Activated CD4-positive, alpha-beta memory T cell treated with anti-CD3 and anti-CD28 coated beads, Interleukin-2, amount 10 ng/mL, durations not matched to agents 7 days and 5 days (primary cell): ENCODE data around the gene RPS14. TPM values are rescaled to one million over a fixed set of nuclear protein-coding genes. Genes with fewer than 3 reads are reported as not detected.

Source experiments
- CTCF ChIA-PET: fragments of 350-600 bp; sonication (Branson Sonifier 250); formaldehyde crosslinking; loops from one replicate; lab custom pipeline; 2021; ENCODE audit warnings: antibody characterized with exemption, inconsistent platforms; lab: Charles Lee
- POLR2A ChIA-PET: fragments of 350-600 bp; sonication (Branson Sonifier 250); formaldehyde crosslinking; loops from one replicate; lab custom pipeline; 2021; ENCODE audit warnings: antibody characterized with exemption; lab: Charles Lee
- DNase-seq: peaks from one replicate; pipeline ENCODE4 v3.0.0-alpha.2; 2020
- H3K27ac Mint-ChIP-seq: one replicate; pipeline ENCODE4 v1.8.0; 2021; ENCODE audit warnings: mild to moderate bottlenecking, mixed read lengths
- H3K27me3 Mint-ChIP-seq: one replicate; pipeline ENCODE4 v1.8.0; 2021; ENCODE audit warnings: mixed read lengths
- H3K36me3 Mint-ChIP-seq: one replicate; pipeline ENCODE4 v1.8.0; 2021; ENCODE audit warnings: low read depth, mixed read lengths
- H3K4me1 Mint-ChIP-seq: one replicate; pipeline ENCODE4 v1.8.0; 2021; ENCODE audit warnings: mixed read lengths
- H3K4me3 Mint-ChIP-seq: one replicate; pipeline ENCODE4 v1.8.0; 2021; ENCODE audit warnings: mild to moderate bottlenecking, mixed read lengths
- H3K9me3 Mint-ChIP-seq: one replicate; pipeline ENCODE4 v1.8.0; 2021; ENCODE audit warnings: mixed read lengths
- total RNA-seq, 2 experiments: library from RNA; stranded (reverse); gene quantifications; one replicate each; pipeline ENCODE4 v1.2.3, GENCODE V29; 2021

The RPS14 gene
- total RNA-seq, 2 experiments from 2014 or later, result 2,316 to 2,367 TPM

GRCh38 chr5:150392680-150393079 lies 56.9 kb downstream of the RPS14 start:
- no peak overlapping the region for H3K4me3 Mint-ChIP-seq
- no peaks in the 10 kb centered on the region for H3K9me3 Mint-ChIP-seq
- POLR2A ChIA-PET, result no interaction called here
- peaks cover 52% of the 10 kb centered on the region for H3K36me3 Mint-ChIP-seq
- H3K27me3 Mint-ChIP-seq, result no peaks in the 10 kb centered on the region
- no peak for DNase-seq
- CTCF ChIA-PET, result no interaction called here
- H3K4me1 Mint-ChIP-seq, result no peaks in the 10 kb centered on the region
- no peak overlapping the region for H3K27ac Mint-ChIP-seq

Other genes with a start within 250 kb of the RPS14 start
- not detected for gene CAMK2A, start 160.0 kb downstream of the RPS14 start, total RNA-seq
- not detected for gene ARSI, start 146.8 kb downstream of the RPS14 start, total RNA-seq
- 10 to 100 TPM; 52.8 to 53.0 TPM for gene TCOF1, start 92.0 kb downstream of the RPS14 start, total RNA-seq
- gene CD74, start 36.8 kb downstream of the RPS14 start, total RNA-seq, result 1,000 to 10,000 TPM; 1,158 to 1,180 TPM
- under 1 TPM; 0.13 to 0.18 TPM for gene NDST1, start 58.4 kb upstream of the RPS14 start, total RNA-seq
- gene SYNPO, start 190.9 kb upstream of the RPS14 start, total RNA-seq, result under 1 TPM; 0.08 to 0.10 TPM
- under 1 TPM in 1 of 2 experiments, not detected in 1; 0.13 TPM for gene MYOZ3, start 211.5 kb upstream of the RPS14 start, total RNA-seq